Measurements from ENCODE around the gene L3MBTL3. TPM values are rescaled to one million over a fixed set of nuclear protein-coding genes. Genes with fewer than 3 reads are reported as not detected.
A peak's percentile ranks its signal among the peaks of the same experiment; 100 is the strongest.

The L3MBTL3 gene
- total RNA-seq, 2 experiments from 2014 or later = 35.5 to 39.7 TPM

DNA sequence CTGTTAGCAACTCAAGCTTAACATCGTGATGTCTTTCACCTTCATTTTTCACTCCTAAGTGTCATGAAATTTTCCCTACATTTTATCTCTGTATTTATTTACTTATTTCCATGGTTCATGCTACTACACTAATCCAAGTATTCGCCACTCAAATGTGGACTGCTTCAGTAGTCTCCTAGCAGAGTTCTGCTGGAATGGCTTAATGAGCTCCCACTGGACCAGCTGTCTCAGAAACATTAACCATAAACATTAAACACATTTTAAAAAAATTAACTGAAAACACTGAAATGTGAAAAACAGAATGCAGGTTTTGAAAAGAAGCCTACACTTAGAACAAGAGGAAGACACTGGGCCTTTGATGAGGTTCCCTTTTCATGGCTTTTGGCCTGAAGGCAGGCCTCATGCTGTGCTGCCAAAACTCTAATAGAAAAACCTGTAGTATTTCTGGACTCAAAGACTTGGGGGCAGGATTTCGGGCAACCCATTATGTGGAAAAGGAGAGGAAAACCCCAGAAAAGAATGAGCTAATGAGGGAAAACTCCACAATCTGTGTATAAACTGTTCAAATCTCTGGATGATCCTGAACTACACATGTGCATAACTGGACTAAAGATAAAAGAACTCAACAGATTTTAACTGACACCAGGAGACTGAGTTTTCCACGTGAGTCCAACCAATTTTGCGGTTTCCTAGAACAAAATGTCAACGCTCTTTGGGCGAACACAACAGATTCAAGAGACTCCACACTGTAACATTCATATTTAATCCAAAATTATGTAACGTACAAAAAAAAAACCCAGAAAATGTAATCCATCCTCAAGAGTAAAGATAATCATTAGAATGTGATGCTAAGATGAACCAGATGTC, 171.4 kb downstream of the L3MBTL3 start:
- peaks cover 48% of the 10 kb centered on the region for H3K36me3 Mint-ChIP-seq

More for the DNA sequence above, 171.4 kb downstream of the L3MBTL3 start:
- H3K27ac Mint-ChIP-seq = peak overlapping the region; percentile 24
- H3K4me1 Mint-ChIP-seq = peaks cover 44% of the 10 kb centered on the region
- DNase-seq (no peak), ATAC-seq (ENCODE audit: low read depth) (no peak)
- H3K9me3 Mint-ChIP-seq = peaks cover 4% of the 10 kb centered on the region
- H3K27me3 Mint-ChIP-seq = no peaks in the 10 kb centered on the region
- H3K4me3 Mint-ChIP-seq = no peak overlapping the region
- POLR2A ChIA-PET = no interaction called here

Other genes starting within 250 kb of the L3MBTL3 start
- 1 to 10 TPM in 1 of 2 experiments, under 1 TPM in 1; 0.83 to 1.0 TPM for gene TMEM244, start 157.3 kb upstream of the L3MBTL3 start, total RNA-seq
- 10 to 100 TPM; 51.0 to 52.6 TPM for gene SAMD3, start 204.4 kb downstream of the L3MBTL3 start, total RNA-seq

All from activated naive CD8-positive, alpha-beta T cell treated with anti-CD3 and anti-CD28 coated beads, Interleukin-2, amount 10 ng/mL, durations not matched to agents 7 days and 5 days (primary cell).